ENCODE measurements around the gene TSPAN2.

The TSPAN2 gene

GRCh38 chr1:115073298-115074087 lies 15.8 kb downstream of the TSPAN2 start:
- DNase-seq, result no peak

- no peak for DNase-seq
Observed at GRCh38 chr1:115071012-115071664, 18.2 kb downstream of the TSPAN2 start.

GRCh38 chr1:115069659-115070308 lies 19.5 kb downstream of the TSPAN2 start:
- no peak for DNase-seq

DNA sequence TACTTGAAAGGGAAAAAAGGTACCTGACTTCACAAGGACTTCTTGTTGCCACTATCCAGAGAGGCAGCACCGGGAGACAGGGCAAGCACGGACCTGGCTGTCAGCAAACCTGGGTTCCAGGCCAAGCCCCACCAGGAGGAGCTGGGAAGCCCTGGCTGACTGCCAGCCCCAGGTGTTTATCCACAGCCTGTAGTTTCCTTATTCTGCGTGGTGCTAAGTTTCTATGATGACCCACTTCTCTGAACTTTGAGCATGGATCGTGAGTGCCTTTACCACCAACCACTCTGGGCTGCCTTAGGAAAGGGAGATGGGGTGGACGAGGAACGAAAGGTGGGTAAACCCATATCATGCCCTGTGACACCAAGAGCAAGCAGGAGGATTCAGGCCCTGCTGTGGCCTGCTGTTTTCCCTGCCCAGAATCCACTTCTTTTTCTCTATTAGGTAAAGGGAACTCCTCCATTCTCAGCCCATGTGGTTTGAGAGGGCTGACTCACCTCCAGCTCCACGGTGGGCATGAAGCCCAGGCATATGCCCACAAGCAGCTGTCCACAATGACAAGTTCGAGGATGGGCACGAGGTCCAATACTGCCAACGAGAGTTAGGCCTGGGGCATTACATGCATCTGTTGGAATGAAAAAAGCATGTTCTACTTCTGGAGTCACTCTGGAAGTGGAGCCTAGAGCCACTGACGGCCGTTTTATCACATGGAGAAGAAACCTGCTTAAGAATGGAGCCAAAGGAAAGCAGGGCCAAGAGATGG lies 20.3 kb downstream of the TSPAN2 start:
- DNase-seq, result no peak

GRCh38 chr1:115067161-115067859 lies 22.0 kb downstream of the TSPAN2 start:
- no peak for DNase-seq

DNA sequence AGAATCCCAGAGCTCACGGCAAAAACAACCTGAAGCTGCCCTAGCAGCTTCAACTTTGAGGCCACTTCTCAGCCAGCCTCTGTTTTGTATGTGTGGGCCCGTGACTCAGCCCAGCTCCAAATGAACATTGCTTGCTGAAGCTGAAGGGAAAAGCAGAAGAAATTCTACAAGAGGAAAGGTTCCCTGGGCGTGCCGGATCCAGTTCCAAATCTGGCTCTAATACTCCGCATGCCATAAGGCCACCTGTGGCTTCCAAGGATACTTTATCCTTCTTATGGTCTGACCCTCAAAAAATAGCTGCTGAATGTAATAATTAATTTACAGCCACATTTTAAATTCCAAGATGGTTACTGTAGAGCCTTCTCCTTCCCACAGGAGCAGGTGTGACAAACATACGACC lies 24.3 kb downstream of the TSPAN2 start:
- no peak for DNase-seq

DNA sequence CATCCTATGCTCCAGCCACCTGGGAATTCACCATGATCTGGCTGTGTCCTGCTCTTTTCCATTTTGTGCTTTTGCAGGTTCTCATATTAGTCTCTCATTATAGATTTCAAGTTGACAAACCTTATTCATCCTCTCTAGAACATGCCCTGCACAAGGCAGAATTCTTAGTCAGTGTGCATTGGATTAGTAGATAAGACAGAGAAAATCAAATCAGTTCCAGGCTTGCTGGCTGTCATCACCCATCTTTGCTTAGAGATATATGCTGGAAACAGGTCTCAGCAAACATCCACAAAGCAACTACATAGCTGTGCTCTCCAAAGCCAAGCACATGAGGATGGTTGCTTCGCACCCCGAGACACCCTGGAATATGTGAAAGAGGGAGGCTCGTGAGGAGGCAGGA lies 24.8 kb downstream of the TSPAN2 start:
- DNase-seq, result no peak

DNA sequence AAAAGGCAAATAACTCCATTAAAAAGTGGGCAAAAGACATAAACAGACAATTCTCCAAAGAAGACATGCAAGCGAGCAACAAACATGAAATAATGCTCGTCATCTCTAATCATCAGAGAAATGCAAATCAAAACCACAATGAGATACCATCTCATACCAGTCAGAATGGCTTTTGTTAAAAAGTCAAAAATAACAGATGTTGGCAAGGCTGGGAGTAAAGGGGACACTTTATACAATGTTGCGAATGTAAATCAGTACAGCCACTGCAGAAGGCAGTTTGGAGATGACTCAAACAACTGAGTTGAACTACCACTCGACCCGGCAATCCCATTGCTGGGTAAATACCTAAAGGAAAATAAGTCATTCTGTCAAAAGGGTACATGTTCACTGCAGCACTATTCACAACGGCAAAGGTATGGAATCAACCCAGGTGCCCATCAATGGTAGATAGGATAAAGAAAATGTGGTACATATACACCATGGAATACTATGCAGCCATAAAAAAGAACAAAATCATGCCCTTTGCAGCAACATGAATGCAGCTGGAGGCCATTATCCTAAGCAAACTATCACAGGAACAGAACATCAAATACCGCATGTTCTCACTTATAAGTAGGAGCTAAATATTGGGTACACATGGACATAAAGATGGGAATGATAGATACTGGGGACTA lies 25.9 kb downstream of the TSPAN2 start:
- no peak for DNase-seq

DNA sequence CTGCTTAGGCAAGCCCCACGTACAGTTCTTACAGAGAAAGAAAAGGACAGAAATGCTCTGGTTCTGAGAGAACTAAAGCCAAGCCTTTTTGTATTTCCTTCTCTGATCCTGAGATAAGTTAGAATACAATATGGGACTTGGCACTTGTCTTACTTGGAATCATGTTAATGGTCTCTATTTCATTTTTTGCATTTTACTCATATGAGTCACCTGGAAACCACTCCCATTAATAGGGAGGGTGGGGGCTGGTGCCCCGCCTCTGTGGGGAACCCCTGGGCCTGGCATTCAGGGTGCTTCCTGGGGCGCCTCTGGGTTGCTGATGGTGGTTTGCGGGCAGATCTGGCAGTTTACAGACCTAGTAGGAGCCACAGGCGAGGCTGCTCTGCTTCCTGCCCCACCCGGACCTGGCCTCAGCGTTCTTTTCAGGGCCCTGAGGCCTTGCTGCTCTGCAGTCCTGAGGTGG lies 26.7 kb downstream of the TSPAN2 start:
- no peak for DNase-seq

- DNase-seq, result no peak
Observed at GRCh38 chr1:115060501-115060900, 28.8 kb downstream of the TSPAN2 start.

- no peak for DNase-seq
Observed at GRCh38 chr1:115059316-115059715, 30.0 kb downstream of the TSPAN2 start.

DNA sequence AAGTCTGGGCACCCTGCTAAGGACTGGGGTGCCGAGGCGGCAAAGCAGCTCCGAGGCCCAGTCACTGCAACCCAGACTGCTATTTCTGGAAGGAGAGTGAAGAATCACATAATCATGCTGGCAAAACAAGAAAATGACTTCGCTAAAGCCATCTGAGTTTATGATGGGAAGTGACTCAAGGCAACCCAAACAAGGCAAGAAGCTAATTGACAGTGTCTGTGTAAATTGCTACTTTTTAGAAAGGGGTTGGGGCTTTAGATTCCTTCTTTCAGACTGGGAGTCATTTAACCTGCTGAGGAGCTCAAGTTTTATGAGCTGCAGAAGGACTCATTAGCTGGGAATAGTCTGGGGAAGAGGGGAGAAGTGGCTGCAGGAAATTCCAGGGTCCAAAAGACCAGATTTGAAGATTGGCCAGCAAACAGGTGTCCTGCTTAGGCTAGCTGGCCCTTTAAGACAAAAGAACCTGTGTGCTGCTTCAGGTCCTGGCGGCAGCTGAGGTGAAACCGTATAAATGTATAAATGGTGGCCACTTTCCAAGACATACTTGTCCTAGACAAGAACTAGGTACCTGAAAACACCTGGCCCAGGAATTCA lies 31.5 kb downstream of the TSPAN2 start:
- DNase-seq, result no peak

GRCh38 chr1:115056395-115056798 lies 32.9 kb downstream of the TSPAN2 start:
- no peak for DNase-seq

DNA sequence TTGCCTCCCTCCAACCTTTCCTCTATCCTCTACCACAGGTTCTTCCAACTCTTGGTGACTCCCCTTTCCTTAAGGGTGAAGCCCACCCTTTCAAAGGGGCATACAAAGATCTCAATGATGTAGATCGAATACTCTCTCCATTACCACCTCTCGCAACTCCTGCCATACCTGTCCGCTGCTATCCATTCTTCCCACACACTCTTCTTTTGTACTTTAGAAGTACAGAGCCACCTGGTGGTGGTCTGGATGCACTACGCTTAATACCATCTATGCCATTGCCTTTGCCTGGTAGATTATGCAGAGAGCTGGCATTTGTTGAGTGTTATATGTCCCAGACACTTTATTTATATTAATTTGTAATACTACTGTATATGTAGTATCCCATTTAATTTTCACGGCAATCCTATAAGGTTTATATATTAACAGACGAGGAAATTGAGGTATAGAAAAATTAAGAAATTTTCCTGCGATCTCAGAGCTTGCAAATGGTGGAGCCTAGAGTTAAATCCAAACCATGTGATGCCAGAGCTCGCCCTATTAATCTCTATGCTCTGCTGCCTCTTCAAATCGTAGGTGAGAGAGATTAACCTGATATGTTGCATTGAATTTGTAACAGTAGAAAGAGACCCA lies 36.7 kb downstream of the TSPAN2 start:
- peak; percentile 21 for DNase-seq

DNA sequence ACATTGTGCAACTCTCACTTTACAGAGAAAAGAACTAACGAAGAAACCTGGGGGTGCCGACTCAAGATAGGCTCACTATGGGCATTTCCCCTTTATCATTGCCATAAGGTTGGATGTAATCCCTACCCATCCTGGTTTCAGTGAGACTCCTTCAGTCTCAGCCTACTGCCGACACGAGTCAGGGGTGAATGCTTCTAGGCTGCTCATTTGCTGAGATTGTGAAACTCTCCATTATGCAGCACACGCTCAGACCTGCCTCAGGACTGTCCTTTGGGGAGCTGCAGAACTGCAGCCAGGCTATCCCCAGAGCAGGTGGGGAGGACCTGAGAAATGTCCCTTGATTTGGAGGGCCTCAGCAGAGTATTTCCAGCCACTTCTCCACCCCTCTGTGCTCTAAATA lies 37.5 kb downstream of the TSPAN2 start:
- no peak for DNase-seq

GRCh38 chr1:115046751-115047150 lies 42.6 kb downstream of the TSPAN2 start:
- no peak for DNase-seq

DNA sequence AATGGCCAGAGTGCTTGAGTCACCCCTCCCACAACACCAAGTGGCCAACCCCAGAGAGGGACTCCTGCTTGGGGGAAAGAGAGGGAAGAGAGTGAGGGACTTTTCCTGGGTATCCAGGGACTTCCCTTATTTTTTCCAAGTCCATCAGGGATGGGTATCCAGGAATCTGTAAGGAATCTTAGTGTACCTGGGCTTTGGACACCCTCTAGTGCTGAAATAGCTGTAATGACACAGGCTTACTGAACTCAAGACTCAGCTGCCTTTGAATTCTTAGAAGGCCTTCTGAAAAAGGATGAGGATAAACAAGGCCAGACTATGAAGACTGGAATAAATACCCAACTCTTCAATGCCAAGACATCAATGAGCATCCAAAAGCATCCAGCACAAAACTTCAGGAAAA lies 47.6 kb downstream of the TSPAN2 start:
- no peak for DNase-seq

GRCh38 chr1:115040501-115040900 lies 48.8 kb downstream of the TSPAN2 start:
- no peak for DNase-seq

- DNase-seq, result no peak
Observed at GRCh38 chr1:115036814-115037507, 52.3 kb downstream of the TSPAN2 start.

GRCh38 chr1:115035652-115036051 lies 53.7 kb downstream of the TSPAN2 start:
- no peak for DNase-seq
